WTC11 (cell line): ENCODE measurements around the gene EMC6.

Experiments
- ESRRA ChIP-seq: sonication (generic); formaldehyde crosslinking; IDR thresholded peaks from 2 replicates; pipeline ENCODE4 v1.8.1; 2022; ENCODE audit warnings: mild to moderate bottlenecking, missing genetic modification reagents, borderline replicate concordance
- ZNF138 ChIP-seq: sonication (generic); formaldehyde crosslinking; conservative IDR thresholded peaks from 2 replicates; pipeline ENCODE4 v1.8.1; 2022; ENCODE audit warnings: mild to moderate bottlenecking, moderate library complexity, missing genetic modification reagents
- TF ChIP-seq, protein P1 (sequence below): sonication (generic); formaldehyde crosslinking; IDR thresholded peaks from 2 replicates; pipeline ENCODE4 v1.8.1; 2022; ENCODE audit warnings: low read depth, mild to moderate bottlenecking, moderate library complexity, missing genetic modification reagents, borderline replicate concordance

GRCh38 chr17:3621146-3621720, 47.4 kb upstream of the EMC6 start:
- TF ChIP-seq, protein P1, sequence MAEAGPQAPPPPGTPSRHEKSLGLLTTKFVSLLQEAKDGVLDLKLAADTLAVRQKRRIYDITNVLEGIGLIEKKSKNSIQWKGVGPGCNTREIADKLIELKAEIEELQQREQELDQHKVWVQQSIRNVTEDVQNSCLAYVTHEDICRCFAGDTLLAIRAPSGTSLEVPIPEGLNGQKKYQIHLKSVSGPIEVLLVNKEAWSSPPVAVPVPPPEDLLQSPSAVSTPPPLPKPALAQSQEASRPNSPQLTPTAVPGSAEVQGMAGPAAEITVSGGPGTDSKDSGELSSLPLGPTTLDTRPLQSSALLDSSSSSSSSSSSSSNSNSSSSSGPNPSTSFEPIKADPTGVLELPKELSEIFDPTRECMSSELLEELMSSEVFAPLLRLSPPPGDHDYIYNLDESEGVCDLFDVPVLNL (CRISPR knock-in tag) = no peak
- TF ChIP-seq ESRRA (CRISPR knock-in tag) = no peak
- TF ChIP-seq ZNF138 = no peak
